Measurements from ENCODE around the gene PLA2G2D. TPM values are rescaled to one million over a fixed set of nuclear protein-coding genes. Genes with fewer than 3 reads are reported as not detected.

Gene PLA2G2D
- total and polyA plus RNA-seq, 4 donors, result 0.06 to 0.14 (median 0.08) TPM; not detected in 1

GRCh38 chr1:20086800-20087199 is 32.5 kb downstream of the PLA2G2D start (continued):
- TF ChIP-seq, protein P1, sequence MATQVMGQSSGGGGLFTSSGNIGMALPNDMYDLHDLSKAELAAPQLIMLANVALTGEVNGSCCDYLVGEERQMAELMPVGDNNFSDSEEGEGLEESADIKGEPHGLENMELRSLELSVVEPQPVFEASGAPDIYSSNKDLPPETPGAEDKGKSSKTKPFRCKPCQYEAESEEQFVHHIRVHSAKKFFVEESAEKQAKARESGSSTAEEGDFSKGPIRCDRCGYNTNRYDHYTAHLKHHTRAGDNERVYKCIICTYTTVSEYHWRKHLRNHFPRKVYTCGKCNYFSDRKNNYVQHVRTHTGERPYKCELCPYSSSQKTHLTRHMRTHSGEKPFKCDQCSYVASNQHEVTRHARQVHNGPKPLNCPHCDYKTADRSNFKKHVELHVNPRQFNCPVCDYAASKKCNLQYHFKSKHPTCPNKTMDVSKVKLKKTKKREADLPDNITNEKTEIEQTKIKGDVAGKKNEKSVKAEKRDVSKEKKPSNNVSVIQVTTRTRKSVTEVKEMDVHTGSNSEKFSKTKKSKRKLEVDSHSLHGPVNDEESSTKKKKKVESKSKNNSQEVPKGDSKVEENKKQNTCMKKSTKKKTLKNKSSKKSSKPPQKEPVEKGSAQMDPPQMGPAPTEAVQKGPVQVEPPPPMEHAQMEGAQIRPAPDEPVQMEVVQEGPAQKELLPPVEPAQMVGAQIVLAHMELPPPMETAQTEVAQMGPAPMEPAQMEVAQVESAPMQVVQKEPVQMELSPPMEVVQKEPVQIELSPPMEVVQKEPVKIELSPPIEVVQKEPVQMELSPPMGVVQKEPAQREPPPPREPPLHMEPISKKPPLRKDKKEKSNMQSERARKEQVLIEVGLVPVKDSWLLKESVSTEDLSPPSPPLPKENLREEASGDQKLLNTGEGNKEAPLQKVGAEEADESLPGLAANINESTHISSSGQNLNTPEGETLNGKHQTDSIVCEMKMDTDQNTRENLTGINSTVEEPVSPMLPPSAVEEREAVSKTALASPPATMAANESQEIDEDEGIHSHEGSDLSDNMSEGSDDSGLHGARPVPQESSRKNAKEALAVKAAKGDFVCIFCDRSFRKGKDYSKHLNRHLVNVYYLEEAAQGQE (IDR thresholded peaks at IDR 0.05), result no peak
- TF ChIP-seq HNF4A (conservative IDR thresholded peaks at IDR 0.05) (no peak), MAX (IDR thresholded peaks at IDR 0.05) (no peak), FOXA1 (IDR thresholded peaks at IDR 0.05) (no peak), YY1 (IDR thresholded peaks at IDR 0.05) (no peak)
- TF ChIP-seq, protein P2, sequence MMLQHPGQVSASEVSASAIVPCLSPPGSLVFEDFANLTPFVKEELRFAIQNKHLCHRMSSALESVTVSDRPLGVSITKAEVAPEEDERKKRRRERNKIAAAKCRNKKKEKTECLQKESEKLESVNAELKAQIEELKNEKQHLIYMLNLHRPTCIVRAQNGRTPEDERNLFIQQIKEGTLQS (IDR thresholded peaks at IDR 0.05), result no peak

- DNase-seq (ENCODE audit: low spot score), result no peak
- no peak for TF ChIP-seq ZBTB33 (IDR thresholded peaks at IDR 0.05)
- TF ChIP-seq TAF1 (conservative IDR thresholded peaks at IDR 0.05), result no peak
- TF ChIP-seq MAX (IDR thresholded peaks at IDR 0.05), result no peak
Measured at GRCh38 chr1:20083178-20083944, 36.0 kb downstream of the PLA2G2D start.

DNA sequence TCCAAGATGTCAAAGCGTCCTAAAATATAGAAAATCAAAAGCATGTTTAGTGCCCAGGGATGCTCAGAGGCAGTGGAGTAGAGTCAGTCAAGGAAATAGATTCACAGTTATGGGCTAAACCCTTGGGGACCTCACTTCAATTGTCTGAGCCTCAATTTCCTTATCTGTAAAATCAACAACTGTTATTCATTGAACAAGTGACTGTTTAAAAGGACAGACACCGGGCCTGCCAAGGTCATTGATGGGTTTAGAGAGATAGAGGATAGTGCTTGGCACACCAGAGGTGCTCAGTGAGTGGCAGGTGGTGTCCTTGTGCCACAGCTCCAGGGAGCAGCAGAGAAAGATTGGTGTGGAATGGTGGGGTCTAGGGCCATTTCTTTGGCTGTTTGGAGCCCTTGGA is 36.6 kb downstream of the PLA2G2D start:
- peaks cover 0 to 6% (median 0%) of the 10 kb centered on the region in 4 donors for H3K4me1 ChIP-seq (ENCODE audit: control insufficient read depth in 4 of 4, insufficient read depth in 4 of 4, low read length in 3 of 4)
- no peaks in the 10 kb centered on the region for H3K27me3 ChIP-seq (ENCODE audit: control insufficient read depth in 4 of 4, insufficient read depth in 4 of 4, low read length in 3 of 4)
- no peak overlapping the region for H3K9ac ChIP-seq (ENCODE audit: low read depth in 1 of 2, low read length in 2 of 2)
- H3K27ac ChIP-seq (ENCODE audit: low read depth in 1 of 2, low read length in 2 of 2), result no peak overlapping the region
- H3K36me3 ChIP-seq (ENCODE audit: control insufficient read depth in 4 of 4, insufficient read depth in 3 of 4, low read depth in 1 of 4, low read length in 3 of 4), result no peaks in the 10 kb centered on the region
- TF ChIP-seq NR2F2 (IDR thresholded peaks at IDR 0.05) (no peak), RXRA (IDR thresholded peaks at IDR 0.05) (no peak), SP1 (IDR thresholded peaks at IDR 0.05) (no peak), HNF4A (conservative IDR thresholded peaks at IDR 0.05) (no peak), GABPA (IDR thresholded peaks at IDR 0.05 in 1 of 2, conservative IDR thresholded peaks at IDR 0.05 in 1 of 2) (no peak), MAX (IDR thresholded peaks at IDR 0.05) (no peak), YY1 (IDR thresholded peaks at IDR 0.05) (no peak), HNF4G (IDR thresholded peaks at IDR 0.05) (no peak), EGR1 (IDR thresholded peaks at IDR 0.05; ENCODE audit: low read depth in 2 of 2) (no peak), RAD21 (IDR thresholded peaks at IDR 0.05) (no peak), JUND (IDR thresholded peaks at IDR 0.05) (no peak), TAF1 (conservative IDR thresholded peaks at IDR 0.05) (no peak), ZBTB33 (IDR thresholded peaks at IDR 0.05) (no peak)
- TF ChIP-seq, protein P2 (IDR thresholded peaks at IDR 0.05), result no peak
- TF ChIP-seq, protein P3, sequence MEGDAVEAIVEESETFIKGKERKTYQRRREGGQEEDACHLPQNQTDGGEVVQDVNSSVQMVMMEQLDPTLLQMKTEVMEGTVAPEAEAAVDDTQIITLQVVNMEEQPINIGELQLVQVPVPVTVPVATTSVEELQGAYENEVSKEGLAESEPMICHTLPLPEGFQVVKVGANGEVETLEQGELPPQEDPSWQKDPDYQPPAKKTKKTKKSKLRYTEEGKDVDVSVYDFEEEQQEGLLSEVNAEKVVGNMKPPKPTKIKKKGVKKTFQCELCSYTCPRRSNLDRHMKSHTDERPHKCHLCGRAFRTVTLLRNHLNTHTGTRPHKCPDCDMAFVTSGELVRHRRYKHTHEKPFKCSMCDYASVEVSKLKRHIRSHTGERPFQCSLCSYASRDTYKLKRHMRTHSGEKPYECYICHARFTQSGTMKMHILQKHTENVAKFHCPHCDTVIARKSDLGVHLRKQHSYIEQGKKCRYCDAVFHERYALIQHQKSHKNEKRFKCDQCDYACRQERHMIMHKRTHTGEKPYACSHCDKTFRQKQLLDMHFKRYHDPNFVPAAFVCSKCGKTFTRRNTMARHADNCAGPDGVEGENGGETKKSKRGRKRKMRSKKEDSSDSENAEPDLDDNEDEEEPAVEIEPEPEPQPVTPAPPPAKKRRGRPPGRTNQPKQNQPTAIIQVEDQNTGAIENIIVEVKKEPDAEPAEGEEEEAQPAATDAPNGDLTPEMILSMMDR (IDR thresholded peaks at IDR 0.05; ENCODE audit: low read depth, low read length, missing input control), result no peak
- 68% methylated on average over 2 of the region's 2 CpGs for WGBS
- no peak overlapping the region for H3K4me3 ChIP-seq (ENCODE audit: low read depth in 1 of 3, low read length in 3 of 3)
- H3K9me3 ChIP-seq (ENCODE audit: control insufficient read depth in 4 of 4, low read length in 3 of 4), result peaks cover 0 to 7% (median 0%) of the 10 kb centered on the region in 4 donors
- DNase-seq (ENCODE audit: low spot score), result no peak

More at GRCh38 chr1:20083178-20083944, 36.0 kb downstream of the PLA2G2D start:
- peaks cover 0 to 7% (median 0%) of the 10 kb centered on the region in 4 donors for H3K9me3 ChIP-seq (ENCODE audit: control insufficient read depth in 4 of 4, low read length in 3 of 4)
- no peaks in the 10 kb centered on the region for H3K27me3 ChIP-seq (ENCODE audit: control insufficient read depth in 4 of 4, insufficient read depth in 4 of 4, low read length in 3 of 4)
- 79% methylated on average over 10 of the region's 10 CpGs for WGBS
- H3K4me3 ChIP-seq (ENCODE audit: low read depth in 1 of 3, low read length in 3 of 3), result no peak overlapping the region
- H3K4me1 ChIP-seq (ENCODE audit: control insufficient read depth in 4 of 4, insufficient read depth in 4 of 4, low read length in 3 of 4), result peaks cover 0 to 6% (median 0%) of the 10 kb centered on the region in 4 donors
- no peaks in the 10 kb centered on the region for H3K36me3 ChIP-seq (ENCODE audit: control insufficient read depth in 4 of 4, insufficient read depth in 3 of 4, low read depth in 1 of 4, low read length in 3 of 4)
- H3K27ac ChIP-seq (ENCODE audit: low read depth in 1 of 2, low read length in 2 of 2), result no peak overlapping the region
- no peak overlapping the region for H3K9ac ChIP-seq (ENCODE audit: low read depth in 1 of 2, low read length in 2 of 2)

Measured in liver (tissue), 9 donors.